ENCODE results near the gene ZKSCAN5. TPM values are rescaled to one million over a fixed set of nuclear protein-coding genes. Genes with fewer than 3 reads are reported as not detected.
"Not testable (repeated sequence)": the region's sequence is repeated elsewhere in the genome, so short reads cannot be mapped to it uniquely, and the experiment has no call there.

Gene ZKSCAN5
- polyA plus RNA-seq, 4 donors: 14.8 to 16.7 (median 16.1) TPM

GRCh38 chr7:99580778-99581332 lies 76.4 kb downstream of the ZKSCAN5 start:
- not testable (repeated sequence) for DNase-seq (ENCODE audit: low read depth in 4 of 4, low spot score in 2 of 4)

Other genes starting within 250 kb of the ZKSCAN5 start
- gene MYH16, start 231.8 kb upstream of the ZKSCAN5 start, polyA plus RNA-seq (ENCODE audit: insufficient read length in 4 of 4): under 1 TPM in 3 of 4 donors, not detected in 1; 0.17 to 0.33 (median 0.21) TPM
- 100 to 1,000 TPM; 105 to 116 (median 107) TPM for gene ARPC1A, start 178.8 kb upstream of the ZKSCAN5 start, polyA plus RNA-seq (ENCODE audit: insufficient read length in 4 of 4)
- 10 to 100 TPM; 28.1 to 43.0 (median 35.5) TPM for gene ARPC1B, start 129.9 kb upstream of the ZKSCAN5 start, polyA plus RNA-seq (ENCODE audit: insufficient read length in 4 of 4)
- 100 to 1,000 TPM; 145 to 161 (median 149) TPM for gene PDAP1, start 96.1 kb upstream of the ZKSCAN5 start, polyA plus RNA-seq (ENCODE audit: insufficient read length in 4 of 4)
- 100 to 1,000 TPM; 102 to 120 (median 108) TPM for gene BUD31, start 95.7 kb upstream of the ZKSCAN5 start, polyA plus RNA-seq (ENCODE audit: insufficient read length in 4 of 4)
- gene PTCD1, start 65.9 kb upstream of the ZKSCAN5 start, polyA plus RNA-seq (ENCODE audit: insufficient read length in 4 of 4): 1 to 10 TPM; 4.2 to 5.4 (median 4.9) TPM
- 10 to 100 TPM; 23.0 to 47.7 (median 36.0) TPM for gene CPSF4, start 65.7 kb upstream of the ZKSCAN5 start, polyA plus RNA-seq (ENCODE audit: insufficient read length in 4 of 4)
- gene ATP5MF, start 38.5 kb upstream of the ZKSCAN5 start, polyA plus RNA-seq (ENCODE audit: insufficient read length in 4 of 4): 100 to 1,000 TPM; 380 to 500 (median 431) TPM
- 10 to 100 TPM; 18.8 to 68.8 (median 36.4) TPM for gene ZNF789, start 31.8 kb upstream of the ZKSCAN5 start, polyA plus RNA-seq (ENCODE audit: insufficient read length in 4 of 4)
- 10 to 100 TPM; 13.5 to 20.8 (median 16.1) TPM for gene ZNF394, start 4.4 kb upstream of the ZKSCAN5 start, polyA plus RNA-seq (ENCODE audit: insufficient read length in 4 of 4)
- 10 to 100 TPM; 13.3 to 16.9 (median 15.6) TPM for gene FAM200A, start 47.5 kb downstream of the ZKSCAN5 start, polyA plus RNA-seq (ENCODE audit: insufficient read length in 4 of 4)
- gene ZNF655, start 54.0 kb downstream of the ZKSCAN5 start, polyA plus RNA-seq (ENCODE audit: insufficient read length in 4 of 4): 100 to 1,000 TPM in 1 of 4 donors, 10 to 100 TPM in 3; 65.7 to 112 (median 83.5) TPM
- gene TMEM225B, start 93.6 kb downstream of the ZKSCAN5 start, polyA plus RNA-seq (ENCODE audit: insufficient read length in 4 of 4): 1 to 10 TPM; 2.0 to 2.4 (median 2.1) TPM
- 10 to 100 TPM; 17.3 to 21.4 (median 19.6) TPM for gene ZSCAN25, start 112.3 kb downstream of the ZKSCAN5 start, polyA plus RNA-seq (ENCODE audit: insufficient read length in 4 of 4)
- gene CYP3A5, start 175.3 kb downstream of the ZKSCAN5 start, polyA plus RNA-seq (ENCODE audit: insufficient read length in 4 of 4): 1 to 10 TPM; 1.5 to 2.8 (median 1.8) TPM
- gene CYP3A7, start 230.5 kb downstream of the ZKSCAN5 start, polyA plus RNA-seq (ENCODE audit: insufficient read length in 4 of 4): 10 to 100 TPM in 1 of 4 donors, 1 to 10 TPM in 1, under 1 TPM in 2; 0.29 to 23.5 (median 1.1) TPM

All from left renal cortex interstitium (tissue), 4 donors.